H1 (cell line): ENCODE measurements around the gene AVP.

ENCODE experiments used
- EZH2 ChIP-seq: fragments of 200-600 bp; sonication (generic); IDR thresholded peaks from 2 replicates; pipeline ENCODE4 v1.7.1; 2012; ENCODE audit warnings: low read depth, mild to moderate bottlenecking, moderate library complexity, low read length, inconsistent platforms; ENCODE audit not compliant: severe bottlenecking
- MAFK ChIP-seq: IDR thresholded peaks from 2 replicates; pipeline ENCODE4 v1.6.1; 2012; ENCODE audit warnings: low read depth, mild to moderate bottlenecking, improper control_type of control experiment, low read length
- RAD21 ChIP-seq, 2 experiments: IDR thresholded peaks in 1 of 2; conservative IDR thresholded peaks in 1 of 2; 2 replicates each; pipeline ENCODE4 v1.6.1; 2011; ENCODE audit warnings: low read depth in 2 of 2, low read length in 2 of 2, improper control_type of control experiment in 1 of 2, inconsistent platforms in 1 of 2, mild to moderate bottlenecking in 1 of 2, moderate library complexity in 1 of 2
- SIRT6 ChIP-seq: IDR thresholded peaks from one replicate; pipeline ENCODE4 v1.7.1; 2012; ENCODE audit warnings: low read length, inconsistent platforms
- SRF ChIP-seq: IDR thresholded peaks from 2 replicates; pipeline ENCODE4 v1.6.1; 2011; ENCODE audit warnings: mild to moderate bottlenecking, low read depth, low read length, moderate library complexity
- TBP ChIP-seq: IDR thresholded peaks from 2 replicates; pipeline ENCODE4 v1.6.1; 2011; ENCODE audit warnings: low read depth, low read length, improper control_type of control experiment
- TF ChIP-seq, protein P1 (sequence below), 3 experiments: IDR thresholded peaks; 1 replicate in 2 of 3; 2 replicates in 1 of 3; pipeline versions ENCODE4 v1.5.1 to v1.6.1; 2011; ENCODE audit warnings: low read length in 3 of 3, mild to moderate bottlenecking in 3 of 3, inconsistent platforms in 2 of 3, low read depth in 1 of 3, moderate library complexity in 1 of 3; ENCODE audit not compliant: insufficient read depth in 1 of 3; ENCODE audit errors: control extremely low read depth in 1 of 3
- TF ChIP-seq, protein P2 (sequence below): IDR thresholded peaks from 2 replicates; pipeline ENCODE4 v1.6.1; 2012; ENCODE audit warnings: inconsistent platforms

DNA sequence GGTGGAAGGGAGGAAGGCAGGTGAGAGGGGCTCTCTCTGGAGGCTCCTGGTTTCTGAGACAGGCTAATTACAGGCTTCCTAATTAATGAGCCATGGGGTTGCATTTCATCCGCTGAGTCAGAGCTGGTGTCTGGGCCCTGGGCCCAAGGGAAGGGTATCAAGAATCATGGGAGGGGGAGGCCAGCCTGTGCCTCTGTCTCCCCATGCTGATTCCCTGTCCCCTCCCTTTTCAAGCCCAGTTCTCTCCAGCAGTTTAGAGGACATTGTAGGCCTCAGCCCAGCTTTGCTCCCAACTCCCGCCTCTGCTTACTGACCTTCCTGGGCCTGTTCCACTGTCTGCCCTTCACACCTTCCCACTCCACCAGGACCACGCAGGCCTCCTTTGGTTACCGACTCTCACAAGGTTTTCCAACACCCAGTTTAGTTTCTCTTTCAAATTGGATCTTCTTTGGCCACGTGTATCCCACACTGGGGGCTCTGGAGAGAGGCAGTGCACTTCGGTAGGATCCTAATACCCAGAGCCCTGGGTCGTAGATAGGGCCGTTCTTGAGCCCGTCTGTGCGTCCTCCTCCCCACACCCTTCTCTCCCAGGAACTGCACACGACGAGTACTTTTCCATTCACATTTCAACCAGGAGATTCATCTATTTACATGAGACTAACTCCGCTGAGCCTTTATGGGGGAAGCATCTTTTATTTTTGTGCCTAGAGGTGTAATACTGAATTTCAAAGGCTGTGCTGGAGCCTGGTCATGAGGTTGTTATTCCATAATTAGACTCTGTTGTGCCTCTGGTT, 18.2 kb upstream of the AVP start:
- TF ChIP-seq TBP: no peak
- TF ChIP-seq RAD21 (IDR thresholded peaks at IDR 0.05 in 1 of 2, conservative IDR thresholded peaks at IDR 0.05 in 1 of 2; ENCODE audit: low read depth in 2 of 2, low read length in 2 of 2): no peak
- TF ChIP-seq, protein P1, sequence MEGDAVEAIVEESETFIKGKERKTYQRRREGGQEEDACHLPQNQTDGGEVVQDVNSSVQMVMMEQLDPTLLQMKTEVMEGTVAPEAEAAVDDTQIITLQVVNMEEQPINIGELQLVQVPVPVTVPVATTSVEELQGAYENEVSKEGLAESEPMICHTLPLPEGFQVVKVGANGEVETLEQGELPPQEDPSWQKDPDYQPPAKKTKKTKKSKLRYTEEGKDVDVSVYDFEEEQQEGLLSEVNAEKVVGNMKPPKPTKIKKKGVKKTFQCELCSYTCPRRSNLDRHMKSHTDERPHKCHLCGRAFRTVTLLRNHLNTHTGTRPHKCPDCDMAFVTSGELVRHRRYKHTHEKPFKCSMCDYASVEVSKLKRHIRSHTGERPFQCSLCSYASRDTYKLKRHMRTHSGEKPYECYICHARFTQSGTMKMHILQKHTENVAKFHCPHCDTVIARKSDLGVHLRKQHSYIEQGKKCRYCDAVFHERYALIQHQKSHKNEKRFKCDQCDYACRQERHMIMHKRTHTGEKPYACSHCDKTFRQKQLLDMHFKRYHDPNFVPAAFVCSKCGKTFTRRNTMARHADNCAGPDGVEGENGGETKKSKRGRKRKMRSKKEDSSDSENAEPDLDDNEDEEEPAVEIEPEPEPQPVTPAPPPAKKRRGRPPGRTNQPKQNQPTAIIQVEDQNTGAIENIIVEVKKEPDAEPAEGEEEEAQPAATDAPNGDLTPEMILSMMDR (IDR thresholded peaks at IDR 0.05; ENCODE audit: control extremely low read depth in 1 of 3, insufficient read depth in 1 of 3, low read depth in 1 of 3, low read length in 3 of 3): no peak
- TF ChIP-seq MAFK: no peak
- TF ChIP-seq, protein P2, sequence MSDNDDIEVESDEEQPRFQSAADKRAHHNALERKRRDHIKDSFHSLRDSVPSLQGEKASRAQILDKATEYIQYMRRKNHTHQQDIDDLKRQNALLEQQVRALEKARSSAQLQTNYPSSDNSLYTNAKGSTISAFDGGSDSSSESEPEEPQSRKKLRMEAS: no peak
- no peak for TF ChIP-seq EZH2
- TF ChIP-seq SIRT6: no peak
- no peak for TF ChIP-seq SRF
